GM21529 (cell line): ENCODE measurements around the gene NBL1.
"Not testable (repeated sequence)": the region's sequence is repeated elsewhere in the genome, so short reads cannot be mapped to it uniquely, and the experiment has no call there.

Source experiments
- ATAC-seq: cut with Tn5 transposase; IDR thresholded peaks from one replicate; pipeline ENCODE4 v1.9.1; 2021; ENCODE audit not compliant: unreplicated experiment

NBL1 gene

GRCh38 chr1:19621274-19621950 is 22.7 kb upstream of the NBL1 start:
- no peak for ATAC-seq

GRCh38 chr1:19622204-19622603 is 21.9 kb upstream of the NBL1 start:
- ATAC-seq, result no peak

GRCh38 chr1:19623523-19623922 is 20.6 kb upstream of the NBL1 start:
- ATAC-seq, result no peak

GRCh38 chr1:19625291-19625937 is 18.7 kb upstream of the NBL1 start:
- ATAC-seq, result no peak

GRCh38 chr1:19628879-19629278 is 15.2 kb upstream of the NBL1 start:
- no peak for ATAC-seq

- no peak for ATAC-seq
Observed at GRCh38 chr1:19629357-19629756, 14.8 kb upstream of the NBL1 start.

GRCh38 chr1:19630192-19630591 is 13.9 kb upstream of the NBL1 start:
- not testable (repeated sequence) for ATAC-seq

- ATAC-seq, result no peak
Observed at GRCh38 chr1:19630720-19631395, 13.3 kb upstream of the NBL1 start.

- ATAC-seq, result no peak
Observed at GRCh38 chr1:19632211-19632610, 11.9 kb upstream of the NBL1 start.

GRCh38 chr1:19633106-19633505 is 11.0 kb upstream of the NBL1 start:
- no peak for ATAC-seq

- ATAC-seq, result not testable (repeated sequence)
Observed at GRCh38 chr1:19635064-19635463, 9.0 kb upstream of the NBL1 start.

- no peak for ATAC-seq
Observed at GRCh38 chr1:19635646-19636045, 8.5 kb upstream of the NBL1 start.

- no peak for ATAC-seq
Observed at GRCh38 chr1:19636065-19636464, 8.0 kb upstream of the NBL1 start.

GRCh38 chr1:19636749-19637148 is 7.4 kb upstream of the NBL1 start:
- ATAC-seq, result not testable (repeated sequence)

- no peak for ATAC-seq
Observed at GRCh38 chr1:19637606-19638005, 6.5 kb upstream of the NBL1 start.

GRCh38 chr1:19639228-19639627 is 4.9 kb upstream of the NBL1 start:
- not testable (repeated sequence) for ATAC-seq

GRCh38 chr1:19639999-19640362 is 4.1 kb upstream of the NBL1 start:
- ATAC-seq, result no peak

- no peak for ATAC-seq
Observed at GRCh38 chr1:19640363-19641316, 3.5 kb upstream of the NBL1 start.

- ATAC-seq, result no peak
Observed at GRCh38 chr1:19643121-19643520, 990 bp upstream of the NBL1 start.

GRCh38 chr1:19644395-19644680 is 227 bp downstream of the NBL1 start:
- ATAC-seq, result no peak

- no peak for ATAC-seq
Observed at GRCh38 chr1:19644681-19645410, 735 bp downstream of the NBL1 start.
